GM12892 (cell line): ENCODE measurements around the gene CCDC97.

Source experiments
- DNase-seq: peaks from one replicate; pipeline ENCODE4 v3.0.0; 2011; ENCODE audit not compliant: insufficient read length
- FAIRE-seq: peaks from 2 replicates; lab custom pipeline; 2011; peaks lifted over from hg19 to GRCh38; lab: Jason Lieb, UNC
- POLR2A ChIP-seq: IDR thresholded peaks from 2 replicates; pipeline ENCODE4 v1.6.1; 2011; ENCODE audit warnings: low read depth, low read length, control low read depth
- POLR2AphosphoS5 ChIP-seq: IDR thresholded peaks from 2 replicates; pipeline ENCODE4 v1.6.1; 2011; ENCODE audit warnings: low read depth, low read length, control low read depth
- TAF1 ChIP-seq: IDR thresholded peaks from 2 replicates; pipeline ENCODE4 v1.6.1; 2011; ENCODE audit warnings: low read depth, mild to moderate bottlenecking, control low read depth, low read length, borderline replicate concordance

Gene CCDC97

DNA sequence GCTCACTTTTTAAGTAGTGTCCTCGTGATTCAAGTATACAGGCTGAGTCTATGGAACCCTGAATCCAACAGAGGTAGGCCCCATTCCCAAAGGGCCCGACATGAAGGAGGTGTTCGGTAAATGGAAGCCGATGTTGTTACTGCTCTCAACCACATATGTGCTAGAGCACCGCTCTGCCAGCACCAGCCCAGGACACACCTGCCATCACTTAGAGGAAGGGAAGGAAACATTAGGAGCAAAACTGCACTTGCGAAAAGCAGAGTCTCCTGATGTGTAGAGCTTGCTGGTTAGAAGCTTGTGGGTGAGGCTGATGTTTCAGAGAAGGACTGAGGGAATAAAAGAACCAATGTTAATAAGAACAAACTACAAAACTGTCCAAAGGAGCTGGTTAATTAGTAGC is 9.4 kb upstream of the CCDC97 start:
- no peak for FAIRE-seq
- DNase-seq: no peak
- TF ChIP-seq POLR2AphosphoS5 (no peak), POLR2A (no peak), TAF1 (no peak)

- TF ChIP-seq POLR2A (no peak), TAF1 (no peak), POLR2AphosphoS5 (no peak)
- peak; percentile 62 for DNase-seq
- peak; percentile 88 for FAIRE-seq
Observed at GRCh38 chr19:41302624-41303351, 7.2 kb upstream of the CCDC97 start.

GRCh38 chr19:41303954-41304353 is 6.0 kb upstream of the CCDC97 start:
- no peak for DNase-seq
- TF ChIP-seq POLR2A (no peak), TAF1 (no peak), POLR2AphosphoS5 (no peak)
- FAIRE-seq: peak; percentile 42

- no peak for DNase-seq
- TF ChIP-seq TAF1 (no peak), POLR2AphosphoS5 (no peak), POLR2A (no peak)
- no peak for FAIRE-seq
Observed at GRCh38 chr19:41304706-41305483, 5.1 kb upstream of the CCDC97 start.

DNA sequence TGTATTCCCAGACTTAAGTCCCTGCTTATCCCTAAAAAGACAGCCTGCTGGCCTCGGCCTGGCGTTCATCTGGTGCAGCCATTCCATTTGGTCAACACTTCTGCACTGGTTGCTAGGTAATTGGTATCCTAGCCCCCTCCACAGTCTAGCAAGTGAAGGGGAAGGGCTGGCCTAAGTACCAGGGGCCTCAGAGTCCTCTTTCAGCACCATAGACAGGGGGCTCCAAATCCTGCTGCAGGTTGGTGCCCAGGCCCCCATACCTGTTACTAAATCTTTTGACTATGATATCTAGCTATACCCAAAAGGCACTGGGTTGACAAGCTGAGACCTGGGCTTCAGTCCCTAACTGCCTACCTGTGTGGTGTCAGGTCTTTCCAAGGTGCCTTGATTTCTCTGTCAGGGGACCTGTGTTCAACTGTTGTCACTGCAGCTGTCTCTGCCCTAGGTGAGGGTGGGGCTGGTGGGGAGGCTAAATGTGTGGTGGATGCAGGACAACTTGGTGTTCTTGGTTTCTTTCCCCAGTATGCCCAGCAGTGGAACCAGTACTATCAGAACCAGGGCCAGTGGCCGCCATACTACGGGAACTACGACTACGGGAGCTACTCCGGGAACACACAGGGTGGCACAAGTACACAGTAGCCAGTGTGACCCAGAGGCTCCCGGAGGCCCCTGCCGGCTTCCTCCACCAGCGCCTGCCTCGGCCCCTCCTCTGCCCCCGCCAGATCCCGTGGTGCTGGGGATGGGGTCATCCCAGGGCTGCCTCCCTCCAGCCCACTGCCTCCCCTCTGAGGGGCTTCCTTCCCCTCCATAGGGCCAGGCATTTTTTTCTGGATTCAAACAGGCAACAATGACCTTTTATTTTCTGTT is 3.8 kb upstream of the CCDC97 start:
- no peak for DNase-seq
- no peak for TF ChIP-seq TAF1
- TF ChIP-seq POLR2AphosphoS5: no peak
- no peak for TF ChIP-seq POLR2A
- FAIRE-seq: no peak

DNA sequence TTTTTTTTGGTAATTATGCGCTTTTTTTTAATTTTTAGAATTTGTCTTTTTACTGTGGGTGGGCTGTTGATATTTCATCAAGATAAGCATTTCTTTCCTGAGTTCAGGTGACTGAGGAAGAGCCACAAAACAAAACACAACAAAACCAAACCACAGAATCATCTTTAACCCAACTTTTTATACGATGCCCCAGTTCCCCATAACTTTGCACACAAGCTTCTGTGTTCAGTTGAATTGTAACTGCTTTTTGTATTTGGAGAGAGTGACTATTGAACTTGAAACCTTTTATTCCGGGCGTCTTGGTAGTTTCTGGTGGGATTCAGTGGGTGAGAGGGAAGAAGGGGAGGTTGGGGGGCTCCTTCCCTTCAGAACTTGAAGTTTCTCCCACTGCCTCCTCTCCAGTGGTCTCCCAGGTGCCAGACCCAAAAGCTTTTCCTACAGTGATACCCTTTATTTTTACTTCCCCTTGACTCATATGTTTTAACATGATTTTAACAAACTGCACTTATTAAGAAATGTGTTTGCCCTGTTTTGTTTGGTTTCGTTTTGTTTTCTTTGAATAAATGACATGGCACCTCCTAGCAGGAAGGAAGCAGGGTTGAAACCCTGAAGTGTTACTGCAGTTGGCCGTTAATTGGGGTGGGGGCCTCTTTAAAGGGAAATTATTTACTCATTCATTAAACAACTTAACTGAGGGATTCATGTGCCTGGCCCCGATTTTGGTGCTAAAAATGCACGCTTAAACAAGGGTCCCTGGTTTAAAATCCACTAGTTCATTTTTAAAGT is 2.7 kb upstream of the CCDC97 start:
- DNase-seq: no peak
- TF ChIP-seq POLR2AphosphoS5: no peak
- TF ChIP-seq POLR2A: no peak
- no peak for TF ChIP-seq TAF1
- no peak for FAIRE-seq

DNA sequence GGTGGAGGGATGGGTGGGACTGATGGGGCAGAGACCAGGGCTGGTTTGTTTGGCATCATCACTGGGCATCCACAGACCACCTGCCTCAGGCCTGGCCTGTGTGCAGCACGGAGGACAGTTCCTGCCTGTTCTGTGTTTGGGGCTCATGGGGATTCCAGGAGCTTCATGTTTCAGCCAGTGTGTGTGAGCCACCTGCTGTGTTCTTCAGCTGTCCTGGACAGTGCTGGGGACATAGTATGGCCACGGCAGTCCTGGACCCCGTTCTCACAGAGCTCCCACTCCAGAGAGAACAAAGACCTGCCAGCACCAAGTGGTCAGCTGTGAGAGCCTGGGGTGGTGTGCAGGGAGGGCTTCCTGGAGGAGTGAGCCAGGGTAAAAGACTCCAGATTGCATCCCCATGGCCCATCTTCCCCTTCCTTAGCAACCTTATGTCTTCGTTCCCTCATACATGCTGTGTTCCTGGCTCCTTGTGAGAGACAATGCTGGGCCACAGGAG is 2.0 kb upstream of the CCDC97 start:
- TF ChIP-seq TAF1 (no peak), POLR2A (no peak), POLR2AphosphoS5 (no peak)
- FAIRE-seq (no peak), DNase-seq (no peak)

- TF ChIP-seq POLR2A (peak; percentile 67), TAF1 (0 out of 2 replicates have a peak, but pooled peaks have one; percentile 30), POLR2AphosphoS5 (peak; percentile 89)
- DNase-seq (no peak), FAIRE-seq (peak; percentile 89)
Observed at GRCh38 chr19:41308450-41309179, 1.4 kb upstream of the CCDC97 start.

DNA sequence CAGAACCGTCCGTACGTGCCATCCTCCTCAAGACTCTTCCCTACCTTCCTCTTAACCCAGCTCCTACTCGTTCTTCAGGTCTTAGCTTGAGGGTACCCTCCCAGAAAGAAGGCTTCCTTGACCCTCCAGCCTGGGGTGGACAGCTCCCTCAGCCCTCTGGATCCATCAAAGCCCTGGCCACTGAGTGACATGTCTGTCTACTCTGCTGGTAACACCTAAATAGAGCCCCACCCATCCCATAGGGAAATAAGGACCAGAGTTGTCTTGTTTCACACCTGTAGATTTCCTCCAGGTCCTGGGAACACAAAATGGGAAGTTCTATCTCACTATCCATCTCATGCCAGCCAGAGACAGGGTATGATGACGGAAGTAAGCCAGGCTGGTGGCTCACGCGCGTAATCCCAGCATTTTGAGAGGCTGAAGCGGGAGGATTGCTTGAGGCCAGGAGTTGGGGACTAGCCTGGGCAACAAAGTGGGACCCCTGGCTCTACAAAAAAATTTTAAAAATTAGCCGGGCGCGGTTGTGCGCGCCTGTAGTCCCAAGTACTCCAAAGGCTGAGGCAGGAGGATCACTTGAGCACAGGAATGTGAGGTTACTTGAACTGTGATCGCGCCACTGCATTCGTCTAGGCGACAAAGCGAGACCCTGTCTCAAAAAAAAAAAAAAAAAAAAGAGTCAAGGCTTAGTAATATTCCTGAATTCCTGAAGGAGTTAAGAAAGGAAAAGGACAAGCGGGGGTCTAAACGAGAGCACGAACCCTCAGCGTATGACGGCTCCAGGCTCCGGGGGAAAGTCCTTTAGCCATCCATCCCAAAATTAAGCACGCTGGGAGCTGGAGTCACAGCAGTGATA is 566 bp upstream of the CCDC97 start:
- TF ChIP-seq POLR2A (no peak; the same call in 1 of the 2 replicates), POLR2AphosphoS5 (peak; percentile 0; the same call in 1 of the 2 replicates)
- FAIRE-seq: no peak
- DNase-seq: no peak
